ENCODE results near the gene BCL7C.

Gene BCL7C

GRCh38 chr16:30902029-30902972 lies 8.4 kb upstream of the BCL7C start:
- no peak for TF ChIP-seq CTCF (IDR thresholded peaks at IDR 0.05; ENCODE audit: insufficient read depth, low read depth, low read length, missing control alignments)
- H3K4me3 ChIP-seq (ENCODE audit: low read length), result peak overlapping the region; percentile 31
- peak; percentile 59 for DNase-seq (ENCODE audit: low read depth)

GRCh38 chr16:30901201-30902028 lies 7.5 kb upstream of the BCL7C start:
- no peak for DNase-seq (ENCODE audit: low read depth)
- peak overlapping the region; percentile 28 for H3K4me3 ChIP-seq (ENCODE audit: low read length)
- no peak for TF ChIP-seq CTCF (IDR thresholded peaks at IDR 0.05; ENCODE audit: insufficient read depth, low read depth, low read length, missing control alignments)

GRCh38 chr16:30900588-30900987 lies 6.7 kb upstream of the BCL7C start:
- H3K4me3 ChIP-seq (ENCODE audit: low read length), result no peak overlapping the region
- TF ChIP-seq CTCF (IDR thresholded peaks at IDR 0.05; ENCODE audit: insufficient read depth, low read depth, low read length, missing control alignments), result no peak
- no peak for DNase-seq (ENCODE audit: low read depth)

GRCh38 chr16:30899794-30900193 lies 5.9 kb upstream of the BCL7C start:
- DNase-seq (ENCODE audit: low read depth), result no peak
- no peak for TF ChIP-seq CTCF (IDR thresholded peaks at IDR 0.05; ENCODE audit: insufficient read depth, low read depth, low read length, missing control alignments)
- no peak overlapping the region for H3K4me3 ChIP-seq (ENCODE audit: low read length)

- H3K4me3 ChIP-seq (ENCODE audit: low read length), result peak overlapping the region; percentile 48
- no peak for TF ChIP-seq CTCF (IDR thresholded peaks at IDR 0.05; ENCODE audit: insufficient read depth, low read depth, low read length, missing control alignments)
- peak; percentile 94 for DNase-seq (ENCODE audit: low read depth)
Measured at GRCh38 chr16:30896889-30897733, 3.2 kb upstream of the BCL7C start.

- peak; percentile 76 for DNase-seq (ENCODE audit: low read depth)
- peak within 1 kb of the TSS; percentile 48 for H3K4me3 ChIP-seq (ENCODE audit: low read length)
- no peak for TF ChIP-seq CTCF (IDR thresholded peaks at IDR 0.05; ENCODE audit: insufficient read depth, low read depth, low read length, missing control alignments)
Measured at GRCh38 chr16:30896261-30896888, 2.5 kb upstream of the BCL7C start, which contains the start of gene CTF1. Gene CTF1 (plus strand): TSS chr16:30896614. CDS start chr16:30896644, 30 bp downstream.
